M059J (cell line): Measurements from ENCODE around the gene BMX. TPM values are rescaled to one million over a fixed set of nuclear protein-coding genes. Genes with fewer than 3 reads are reported as not detected.

ENCODE experiments used
- DNase-seq: peaks from one replicate; pipeline ENCODE4 v3.0.0-alpha.2; 2012; ENCODE audit warnings: low read depth
- total RNA-seq: library from RNA; depleted of rRNA; stranded (reverse); fragments of >200 nt; shearing (Covaris generic); gene quantifications from 2 replicates; pipeline ENCODE4 v1.2.3, GENCODE V29; 2014; rRNA removed

BMX gene
- total RNA-seq, 1 experiment from 2014 or later, result not detected

DNA sequence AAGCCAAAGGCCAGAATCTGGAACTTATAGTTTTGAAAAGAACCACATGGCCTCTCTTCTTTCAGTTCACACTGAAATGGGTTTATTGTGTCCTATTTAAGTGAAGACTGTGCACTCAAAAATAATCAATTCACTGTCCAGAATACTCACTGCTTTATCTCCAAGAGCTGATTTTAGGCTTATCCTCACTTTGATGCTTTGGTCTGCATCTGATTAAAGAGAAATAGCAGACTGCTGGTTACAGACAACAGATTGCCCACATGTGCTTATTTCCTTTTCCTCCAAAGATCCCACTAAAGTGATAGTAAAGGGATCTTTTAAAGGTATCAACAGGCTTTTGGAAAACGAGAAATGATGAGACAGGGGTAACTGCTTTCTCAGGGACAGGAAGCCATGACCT is 69.5 kb downstream of the BMX start:
- DNase-seq, result no peak

DNA sequence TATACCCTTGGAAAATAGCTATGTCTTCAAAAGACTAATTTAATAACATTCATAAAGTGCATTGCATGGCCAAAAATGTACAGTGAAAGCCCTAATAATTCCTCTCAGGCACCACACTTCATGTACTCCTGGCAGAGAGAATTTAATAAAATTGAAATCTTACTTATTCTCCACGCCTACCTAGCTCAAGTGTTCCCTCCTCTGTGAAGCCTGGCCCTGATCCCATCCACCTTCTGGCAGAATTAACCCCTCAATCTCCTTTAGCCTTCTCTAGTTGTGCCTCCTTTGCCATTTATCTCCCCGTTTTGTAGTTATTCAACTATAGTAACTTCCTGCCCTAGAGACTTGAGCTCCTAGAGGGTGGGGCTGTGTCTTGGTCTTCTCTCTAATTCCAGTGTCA is 73.4 kb downstream of the BMX start:
- DNase-seq, result no peak

DNA sequence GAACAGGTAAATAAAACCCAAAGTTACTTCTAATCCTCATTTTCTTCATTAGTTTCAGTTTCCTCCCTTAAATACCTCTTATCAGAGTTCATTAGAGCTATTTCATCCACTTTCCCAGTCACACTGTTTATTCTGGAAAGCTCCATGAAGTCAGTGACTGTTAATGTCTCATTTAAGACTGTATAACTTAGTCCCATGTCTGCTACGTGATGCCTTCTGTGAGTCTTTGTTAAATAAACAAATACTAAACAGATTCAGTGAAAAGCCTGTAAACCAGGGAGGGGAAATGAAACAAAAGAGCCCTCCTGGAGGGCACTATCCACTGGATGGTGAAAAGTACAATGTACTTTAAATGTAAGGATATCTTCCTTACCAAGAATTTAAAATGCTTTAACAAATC is 75.4 kb downstream of the BMX start:
- DNase-seq, result peak; percentile 58

DNA sequence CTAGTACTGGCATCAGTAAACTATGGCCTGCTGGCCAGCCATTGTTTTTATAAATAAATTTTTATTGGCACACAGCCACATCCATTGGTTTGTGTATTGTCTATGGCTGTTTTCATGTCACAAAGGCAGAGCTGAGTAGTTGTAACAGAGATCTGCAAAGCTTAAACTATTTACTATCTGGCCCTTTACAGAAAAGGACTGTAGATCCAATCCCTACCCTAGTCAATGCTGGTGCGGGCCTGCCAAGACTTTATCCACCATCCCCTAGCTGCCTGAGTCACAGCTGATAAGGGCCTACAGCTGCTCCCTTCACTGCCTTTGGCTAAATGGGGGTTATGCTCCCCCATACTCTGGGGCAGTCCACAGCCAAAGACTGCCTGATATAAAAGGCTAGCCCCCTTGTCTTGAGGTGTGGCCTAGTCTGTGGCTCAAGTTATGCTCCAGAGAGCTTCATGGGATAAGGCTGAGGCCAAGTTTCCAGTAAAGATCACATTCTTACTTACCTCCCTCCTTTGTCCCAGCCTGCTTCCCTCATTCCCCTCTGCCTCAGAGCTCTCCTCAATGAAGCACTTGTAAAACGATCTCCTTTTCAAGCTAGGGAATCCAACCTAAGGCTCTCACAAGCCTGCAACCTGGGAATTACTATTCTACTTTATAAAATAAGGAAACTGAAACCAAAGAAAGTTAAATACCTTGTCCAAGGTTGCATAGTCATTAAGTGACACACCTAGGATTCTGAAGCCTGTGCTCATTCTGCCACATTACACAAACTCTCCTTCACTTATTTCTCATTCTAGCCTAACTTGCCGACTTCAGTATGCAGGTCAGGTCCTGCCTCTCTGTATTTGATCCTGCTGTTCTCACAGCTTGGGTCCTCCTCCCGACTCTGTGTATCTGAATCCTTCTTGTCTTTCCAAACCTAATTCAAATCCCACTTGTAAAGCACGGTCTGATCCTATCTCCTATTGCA is 79.5 kb downstream of the BMX start:
- peak; percentile 59 for DNase-seq

DNA sequence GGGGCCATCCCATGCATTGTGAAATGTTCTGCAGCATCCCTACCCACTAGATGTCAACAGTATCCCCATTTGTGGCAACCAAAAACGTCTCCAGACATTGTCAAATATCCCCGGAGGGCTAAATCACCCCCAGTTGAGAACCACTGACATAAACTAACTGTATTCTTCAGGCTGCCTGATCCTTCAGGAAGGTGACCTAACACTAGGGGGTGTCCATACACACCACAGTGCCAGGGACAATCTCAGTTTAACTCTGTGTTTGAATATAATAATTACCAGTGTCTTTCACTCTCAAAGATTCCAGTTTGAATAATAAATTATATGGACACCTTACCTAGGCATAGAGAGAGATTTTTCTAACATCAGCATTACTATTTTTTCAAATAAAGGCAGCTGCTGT is 93.8 kb downstream of the BMX start:
- peak; percentile 25 for DNase-seq

DNA sequence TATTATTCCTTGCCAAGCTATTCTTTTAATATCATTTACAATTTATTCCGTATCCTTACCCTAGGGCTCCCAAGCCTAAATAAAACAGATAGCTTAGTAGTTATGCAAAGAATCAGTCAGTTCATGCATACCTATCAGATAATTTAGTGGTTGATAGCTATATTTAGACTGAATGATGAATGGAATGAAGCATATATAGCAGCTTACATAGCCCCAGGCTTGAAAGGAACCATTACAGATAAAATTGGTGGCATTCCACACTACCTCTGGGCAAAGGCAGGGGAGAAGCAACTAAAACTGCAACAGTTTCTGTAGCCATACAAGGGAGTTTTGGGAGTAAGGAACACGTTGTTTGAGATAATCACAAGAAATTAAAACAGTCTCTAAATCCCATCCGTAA is 97.4 kb downstream of the BMX start:
- DNase-seq, result peak; percentile 59

DNA sequence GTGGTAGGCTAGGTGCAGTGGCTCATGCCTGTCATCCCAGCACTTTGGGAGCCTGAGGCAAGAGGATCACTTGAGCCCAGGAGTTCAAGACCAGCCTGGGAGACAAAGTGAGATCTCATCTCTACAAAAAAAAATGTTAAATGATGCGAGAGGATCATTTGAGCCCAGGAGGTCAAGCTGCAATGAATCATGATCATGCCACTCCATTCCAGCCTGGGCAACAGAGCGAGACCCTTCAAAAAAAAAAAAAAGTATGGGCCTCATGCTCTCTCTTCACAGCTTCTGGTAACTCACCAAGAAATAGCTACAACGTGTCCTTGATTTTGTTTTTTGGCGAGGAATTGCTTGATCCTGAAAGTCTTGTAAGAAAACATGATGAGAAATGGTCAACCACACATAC is 98.9 kb downstream of the BMX start:
- peak; percentile 20 for DNase-seq

DNA sequence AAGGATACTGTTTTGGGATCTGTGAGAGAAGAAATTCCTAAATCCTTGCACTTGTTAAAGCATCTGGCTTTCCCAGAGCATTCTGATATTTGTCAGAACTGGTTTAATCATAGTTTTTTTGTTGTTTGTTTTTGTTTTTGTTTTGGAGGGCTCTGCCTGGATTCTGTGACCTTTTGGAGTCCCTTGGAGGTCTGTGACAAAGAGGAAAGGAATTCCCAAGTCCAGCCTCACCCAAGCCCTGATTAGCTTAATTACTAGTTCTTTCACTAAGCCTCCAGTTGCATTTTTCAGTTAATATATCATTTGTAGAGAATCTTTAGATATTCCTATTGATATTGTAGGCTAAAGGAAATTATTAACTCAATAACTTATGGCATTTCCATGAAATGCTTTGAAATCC is 99.4 kb downstream of the BMX start:
- DNase-seq, result peak; percentile 50

DNA sequence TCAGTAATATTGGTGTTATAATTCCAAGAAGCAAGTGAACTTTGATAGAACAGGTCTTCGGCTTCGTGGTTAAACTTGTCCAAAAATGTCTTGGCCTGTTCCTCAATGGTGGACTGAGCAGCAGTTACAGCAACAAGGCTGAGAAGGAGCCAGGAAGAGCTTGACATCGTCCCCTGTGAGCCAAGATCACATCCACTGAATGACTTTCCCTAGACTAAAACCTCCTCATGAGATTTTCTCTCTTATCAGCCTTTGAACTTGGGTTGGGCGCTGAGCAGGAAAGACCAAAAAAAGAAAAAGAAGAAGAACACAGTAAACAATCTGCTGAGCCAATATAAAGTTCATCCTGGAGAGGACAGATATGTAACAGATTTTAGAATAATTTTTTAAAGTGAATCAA is 100.1 kb downstream of the BMX start, which contains the start of gene ACE2:
ACE2 (minus strand) TSS at position 216 of the 400 bp plus-strand sequence; CDS start at position 167, 49 bp downstream.
- DNase-seq, result no peak

DNA sequence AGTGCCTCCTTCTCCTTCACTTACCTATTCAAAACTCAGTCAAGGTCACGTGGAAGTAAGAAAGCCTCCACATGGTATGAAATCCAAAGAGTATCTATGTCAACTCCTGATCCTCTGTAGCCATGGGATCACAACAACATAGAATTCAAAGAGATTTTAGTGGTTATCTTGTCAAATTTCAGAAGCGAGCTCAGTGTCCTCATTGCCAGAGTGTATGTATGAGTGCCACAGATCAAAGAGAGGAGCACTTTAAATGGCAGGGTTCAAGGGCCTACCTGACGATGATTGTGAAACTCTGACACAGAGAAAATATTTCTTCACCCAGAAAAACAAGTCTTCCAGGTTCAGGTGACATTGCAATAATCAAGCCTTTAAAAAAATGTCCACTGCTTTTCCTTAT is 101.3 kb downstream of the BMX start:
- DNase-seq, result no peak

DNA sequence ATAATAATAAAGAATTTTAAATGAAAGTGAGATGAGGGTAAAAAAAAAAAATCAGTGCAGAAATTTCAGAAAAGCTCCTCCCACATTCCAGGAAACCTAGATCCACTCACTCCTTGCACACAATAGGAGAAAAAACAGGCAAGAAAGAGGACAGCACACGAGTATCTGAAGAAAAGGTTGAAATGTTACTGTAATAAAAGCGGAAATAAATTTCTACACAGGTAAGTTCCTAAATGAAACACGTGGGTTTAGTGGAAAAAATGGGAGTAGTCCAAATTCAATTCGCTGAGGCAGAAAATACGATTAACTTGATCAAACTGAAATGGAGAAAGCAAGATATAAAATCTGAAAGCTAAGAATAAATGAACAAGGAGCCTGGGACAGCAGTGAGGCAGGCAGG is 102.2 kb downstream of the BMX start:
- no peak for DNase-seq

DNA sequence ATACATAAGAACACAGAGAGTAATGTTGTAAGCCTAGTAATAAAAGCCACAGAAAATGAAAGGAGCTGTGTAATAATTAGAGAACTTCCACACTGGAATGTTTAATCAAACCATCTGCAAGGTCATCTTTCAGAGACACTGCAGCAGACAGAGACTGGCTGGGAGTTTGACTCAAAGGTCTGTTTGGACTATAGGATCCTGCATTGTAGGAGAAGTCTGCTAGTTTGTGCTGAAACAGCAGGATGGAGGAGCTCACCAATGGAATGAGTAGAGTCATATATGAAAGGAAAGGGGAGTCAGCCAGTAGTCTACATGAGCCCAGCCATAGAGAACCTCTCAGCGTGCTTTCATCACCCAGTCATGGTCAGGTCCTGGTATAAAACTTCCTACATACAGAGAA is 104.6 kb downstream of the BMX start:
- no peak for DNase-seq

Other genes starting within 250 kb of the BMX start
- 8.2 and 16.0 TPM in 2 replicates for gene ASB9, start 230.7 kb upstream of the BMX start, total RNA-seq
- gene ASB11, start 185.2 kb upstream of the BMX start, total RNA-seq, result not detected in 2 replicates
- gene PIGA, start 165.3 kb upstream of the BMX start, total RNA-seq, result 11.3 and 14.7 TPM in 2 replicates
- 4.8 TPM in 1 of 2 replicates, not detected in the other for gene VEGFD, start 116.4 kb upstream of the BMX start, total RNA-seq
- 25.4 and 32.6 TPM in 2 replicates for gene PIR, start 7.5 kb upstream of the BMX start, total RNA-seq
- gene ACE2, start 100.2 kb downstream of the BMX start, total RNA-seq, result 1.4 and 6.6 TPM in 2 replicates
- 2.8 and 4.4 TPM in 2 replicates for gene CLTRN, start 164.0 kb downstream of the BMX start, total RNA-seq
- gene CA5B, start 237.5 kb downstream of the BMX start, total RNA-seq, result 5.2 and 6.8 TPM in 2 replicates